Cardiac septum (tissue), 1 donor: ENCODE results near the gene FCGR2B. TPM values are rescaled to one million over a fixed set of nuclear protein-coding genes. Genes with fewer than 3 reads are reported as not detected.

Source experiments
- DNase-seq: peaks from one replicate; pipeline ENCODE4 v3.0.0-alpha.2; 2020; ENCODE audit warnings: low spot score
- intact Hi-C: fragments of 100-400 bp; cut with DNase I; formaldehyde crosslinking; loops from one replicate; pipeline ENCODE4 v1.14.0; 2022
- total RNA-seq: library from RNA; stranded (reverse); fragmentation: NEBNext Ultra II Directional; extraction: Animal tissue kit (Norgen Biotek cat#: 25700); gene quantifications from one replicate; pipeline ENCODE4 v1.2.1, GENCODE V29; 2021
- donor health status: DM: no; HTN: no; CAD: no.

FCGR2B gene
- total RNA-seq, 1 donor from 2014 or later: 5.6 TPM

DNA sequence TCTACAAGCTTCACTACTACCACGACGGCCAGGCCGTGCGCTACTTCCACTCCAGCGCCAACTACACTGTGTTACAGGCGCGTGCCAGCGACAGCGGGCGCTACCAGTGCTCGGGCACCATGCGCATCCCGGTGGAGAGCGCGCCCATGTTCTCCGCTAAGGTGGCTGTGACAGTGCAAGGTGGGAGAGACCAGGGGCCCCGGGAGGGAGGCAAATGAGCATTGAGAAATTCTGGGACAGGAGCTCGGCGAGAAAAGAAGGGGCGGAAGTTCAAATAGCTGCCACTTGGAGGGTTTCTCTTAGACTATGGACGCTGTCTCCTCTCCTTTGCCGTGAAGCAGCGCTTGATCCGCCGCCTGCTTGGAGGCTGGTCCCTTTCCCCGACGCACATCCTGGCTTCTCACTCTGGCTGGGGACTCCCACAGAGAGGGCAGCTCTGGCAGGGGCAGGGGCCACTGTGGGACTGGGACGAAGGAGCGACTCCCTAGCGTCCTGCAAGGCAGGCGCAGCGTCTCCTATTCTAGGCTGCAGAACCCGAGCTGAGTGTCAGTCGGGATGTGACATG lies 63.0 kb downstream of the FCGR2B start:
- intact Hi-C loops: loop anchor here (2.0 to 5.0 kb wide), 2 partner anchors 39 to 529 kb away; partner anchors contain the start of gene ADAMTS4
- peak; percentile 82 for DNase-seq

DNA sequence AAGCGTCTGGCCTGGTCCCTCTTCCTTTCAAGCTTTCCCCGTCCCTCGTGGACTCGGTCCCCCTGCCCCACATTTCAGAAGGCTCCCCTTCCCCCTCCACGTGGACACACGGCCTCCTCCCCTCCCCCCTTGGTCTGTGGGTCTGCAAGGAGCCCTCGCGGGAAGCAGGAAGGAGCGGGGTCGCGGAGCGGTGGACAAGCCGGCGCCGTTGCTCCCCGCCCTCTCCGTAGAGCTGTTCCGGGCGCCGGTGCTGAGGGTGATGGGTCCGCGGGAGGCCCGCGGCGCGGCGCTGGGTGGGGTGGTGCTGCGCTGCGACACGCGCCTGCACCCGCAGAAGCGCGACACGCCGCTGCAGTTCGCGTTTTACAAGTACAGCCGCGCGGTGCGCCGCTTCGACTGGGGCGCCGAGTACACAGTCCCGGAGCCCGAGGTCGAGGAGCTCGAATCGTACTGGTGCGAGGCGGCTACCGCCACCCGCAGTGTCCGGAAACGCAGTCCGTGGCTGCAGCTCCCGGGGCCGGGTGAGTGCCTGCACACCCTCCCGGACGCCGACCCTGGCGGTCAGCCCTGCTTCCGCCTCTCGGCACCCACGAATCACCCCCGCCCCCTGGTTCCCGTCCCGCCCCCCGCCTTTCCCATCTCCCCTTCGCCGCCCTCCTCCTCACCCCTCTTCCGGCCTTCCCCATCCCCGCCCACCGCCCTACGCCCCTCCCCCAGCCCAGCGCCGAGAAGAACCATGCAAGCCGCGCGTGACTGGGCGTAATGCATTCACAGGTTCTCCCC lies 63.7 kb downstream of the FCGR2B start:
- intact Hi-C loops: loop anchor here (2.0 to 5.0 kb wide), 2 partner anchors 38 to 529 kb away; partner anchors contain the start of gene ADAMTS4

DNA sequence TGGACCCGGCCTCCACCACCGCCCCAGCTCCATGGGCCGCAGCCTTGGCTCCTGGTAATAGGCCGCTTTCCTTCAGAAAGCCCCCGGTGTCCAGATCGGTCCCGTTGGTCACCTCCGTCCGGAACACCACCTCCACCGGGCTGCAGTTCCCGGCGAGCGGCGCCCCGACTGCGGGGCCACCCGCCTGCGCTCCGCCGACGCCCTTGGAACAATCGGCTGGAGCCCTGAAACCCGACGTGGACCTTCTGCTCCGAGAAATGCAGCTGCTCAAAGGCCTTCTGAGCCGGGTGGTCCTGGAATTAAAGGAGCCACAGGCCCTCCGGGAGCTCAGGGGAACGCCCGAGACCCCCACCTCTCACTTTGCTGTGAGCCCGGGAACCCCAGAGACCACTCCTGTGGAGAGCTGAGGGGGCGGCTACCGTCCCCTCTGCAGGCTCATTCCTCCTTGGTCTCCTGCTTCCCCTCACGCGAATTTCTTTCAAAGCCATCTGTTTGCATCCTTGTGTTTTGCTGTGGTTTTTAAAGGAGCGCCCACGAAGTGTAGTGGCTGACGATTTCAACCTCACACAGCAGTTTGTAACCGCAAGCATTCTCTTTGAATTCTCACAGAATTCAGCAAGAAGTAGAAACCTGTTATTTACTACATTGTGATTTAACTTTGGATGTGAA lies 64.4 kb downstream of the FCGR2B start:
- DNase-seq: no peak
- intact Hi-C loops: loop anchor here (2.0 to 5.0 kb wide), 2 partner anchors 37 to 530 kb away; partner anchors contain the start of gene ADAMTS4

More for the DNA sequence above, 63.7 kb downstream of the FCGR2B start:
- DNase-seq: peak; percentile 90

Other genes starting within 250 kb of the FCGR2B start
- gene FCGR2A, start 157.7 kb upstream of the FCGR2B start, total RNA-seq: 19.2 TPM
- gene HSPA6, start 138.6 kb upstream of the FCGR2B start, total RNA-seq: 1.9 TPM
- gene FCGR3A, start 113.3 kb upstream of the FCGR2B start, total RNA-seq: 14.7 TPM
- 8.4 TPM for gene FCGR3B, start 32.0 kb upstream of the FCGR2B start, total RNA-seq
- gene FCRLA, start 44.1 kb downstream of the FCGR2B start, total RNA-seq: 0.40 TPM
- 0.38 TPM for gene FCRLB, start 58.4 kb downstream of the FCGR2B start, total RNA-seq
- 8.2 TPM for gene DUSP12, start 86.6 kb downstream of the FCGR2B start, total RNA-seq
- 14.9 TPM for gene ATF6, start 103.2 kb downstream of the FCGR2B start, total RNA-seq